Memory B cell (primary cell): ENCODE data around the gene CREB5.

Experiments
- ATAC-seq: fragments of 150-1000 bp; cut with Tn5 transposase; 2 replicates; pipeline ENCODE4 v1.10.0; 2021; ENCODE audit warnings: low read depth, mild to moderate bottlenecking, moderate library complexity
- DNase-seq, 2 donors: peaks; one replicate each; pipeline ENCODE4 v3.0.0; 2022; ENCODE audit warnings: low spot score in 2 of 2
- H3K27ac Mint-ChIP-seq: one replicate; pipeline ENCODE4 v1.8.0; 2022; ENCODE audit warnings: mild to moderate bottlenecking, moderate library complexity, mixed read lengths
- H3K27me3 Mint-ChIP-seq: one replicate; pipeline ENCODE4 v1.8.0; 2022; ENCODE audit warnings: mixed read lengths
- H3K36me3 Mint-ChIP-seq: one replicate; pipeline ENCODE4 v1.8.0; 2022; ENCODE audit warnings: mild to moderate bottlenecking, mixed read lengths
- H3K4me1 Mint-ChIP-seq: one replicate; pipeline ENCODE4 v1.8.0; 2022; ENCODE audit warnings: mixed read lengths
- H3K4me3 Mint-ChIP-seq: one replicate; pipeline ENCODE4 v1.8.0; 2022; ENCODE audit warnings: mild to moderate bottlenecking, moderate library complexity, mixed read lengths
- H3K9me3 Mint-ChIP-seq: one replicate; pipeline ENCODE4 v1.8.0; 2022; ENCODE audit warnings: mixed read lengths

The CREB5 gene

DNA sequence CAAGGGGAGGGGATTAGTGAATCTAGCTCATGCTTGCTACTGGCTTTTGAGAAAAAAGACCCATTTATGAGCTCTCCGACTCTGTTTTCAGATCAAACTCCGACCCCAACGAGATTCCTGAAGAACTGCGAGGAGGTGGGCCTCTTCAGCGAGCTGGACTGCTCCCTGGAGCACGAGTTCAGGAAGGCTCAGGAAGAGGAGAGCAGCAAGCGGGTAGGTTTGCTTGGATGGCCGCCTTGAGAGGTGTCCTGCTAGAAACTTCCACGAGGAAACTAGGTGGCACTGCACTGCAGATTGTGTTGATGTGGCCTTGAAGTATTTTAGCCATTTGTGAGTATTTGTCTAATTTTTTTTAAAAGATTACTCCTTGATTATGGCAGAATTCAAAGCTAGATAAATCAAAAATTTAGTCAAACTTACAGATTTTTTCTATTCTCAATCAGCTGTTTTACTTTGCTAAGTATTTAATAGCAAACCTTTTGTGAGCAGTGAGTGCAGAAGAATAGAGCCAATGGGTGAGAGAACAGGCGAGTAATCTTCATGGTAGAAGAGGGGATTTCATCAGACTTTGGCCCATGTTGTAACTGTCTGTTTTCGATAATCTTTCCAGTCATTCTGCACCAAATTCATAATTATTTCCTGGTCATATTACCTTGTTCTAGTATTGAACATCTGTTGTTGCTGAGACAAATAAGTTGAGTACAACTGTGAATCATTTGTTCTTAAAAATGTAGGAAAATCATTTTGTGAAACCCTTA, 95.4 kb downstream of the CREB5 start:
- no peak for ATAC-seq
- H3K4me1 Mint-ChIP-seq = peaks cover 11% of the 10 kb centered on the region
- peaks cover 7% of the 10 kb centered on the region for H3K27me3 Mint-ChIP-seq
- H3K36me3 Mint-ChIP-seq = no peaks in the 10 kb centered on the region
- no peak overlapping the region for H3K4me3 Mint-ChIP-seq
- DNase-seq = no peak
- H3K27ac Mint-ChIP-seq = no peak overlapping the region
- H3K9me3 Mint-ChIP-seq = no peaks in the 10 kb centered on the region

- Mint-ChIP-seq H3K36me3 (no peaks in the 10 kb centered on the region), H3K4me3 (peak overlapping the region; percentile 48), H3K9me3 (no peaks in the 10 kb centered on the region), H3K4me1 (peaks cover 11% of the 10 kb centered on the region), H3K27me3 (peaks cover 8% of the 10 kb centered on the region), H3K27ac (no peak overlapping the region)
- no peak for DNase-seq
- peak; percentile 27 for ATAC-seq
Observed at GRCh38 chr7:28509251-28510025, 97.1 kb downstream of the CREB5 start.

DNA sequence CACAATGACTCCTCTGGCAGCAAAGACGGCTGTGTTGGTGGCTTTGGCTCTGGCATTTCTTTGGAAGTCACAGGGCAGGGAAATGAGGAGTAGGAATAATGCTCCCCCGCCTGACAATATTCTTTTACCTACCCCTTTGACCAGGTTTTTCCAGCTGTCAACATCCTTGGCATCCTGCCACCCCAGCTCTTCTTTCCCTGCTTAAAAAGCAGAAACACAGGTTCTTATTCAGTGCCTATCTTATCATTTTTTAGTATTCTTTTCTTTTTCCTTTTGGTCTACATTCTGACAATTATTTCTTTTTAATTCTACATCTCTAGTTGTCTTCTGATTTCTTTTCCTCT, 97.7 kb downstream of the CREB5 start:
- Mint-ChIP-seq H3K4me1 (peaks cover 11% of the 10 kb centered on the region), H3K27ac (no peak overlapping the region), H3K4me3 (peak overlapping the region; percentile 1), H3K9me3 (no peaks in the 10 kb centered on the region), H3K27me3 (peaks cover 8% of the 10 kb centered on the region), H3K36me3 (no peaks in the 10 kb centered on the region)
- ATAC-seq (no peak), DNase-seq (no peak)

DNA sequence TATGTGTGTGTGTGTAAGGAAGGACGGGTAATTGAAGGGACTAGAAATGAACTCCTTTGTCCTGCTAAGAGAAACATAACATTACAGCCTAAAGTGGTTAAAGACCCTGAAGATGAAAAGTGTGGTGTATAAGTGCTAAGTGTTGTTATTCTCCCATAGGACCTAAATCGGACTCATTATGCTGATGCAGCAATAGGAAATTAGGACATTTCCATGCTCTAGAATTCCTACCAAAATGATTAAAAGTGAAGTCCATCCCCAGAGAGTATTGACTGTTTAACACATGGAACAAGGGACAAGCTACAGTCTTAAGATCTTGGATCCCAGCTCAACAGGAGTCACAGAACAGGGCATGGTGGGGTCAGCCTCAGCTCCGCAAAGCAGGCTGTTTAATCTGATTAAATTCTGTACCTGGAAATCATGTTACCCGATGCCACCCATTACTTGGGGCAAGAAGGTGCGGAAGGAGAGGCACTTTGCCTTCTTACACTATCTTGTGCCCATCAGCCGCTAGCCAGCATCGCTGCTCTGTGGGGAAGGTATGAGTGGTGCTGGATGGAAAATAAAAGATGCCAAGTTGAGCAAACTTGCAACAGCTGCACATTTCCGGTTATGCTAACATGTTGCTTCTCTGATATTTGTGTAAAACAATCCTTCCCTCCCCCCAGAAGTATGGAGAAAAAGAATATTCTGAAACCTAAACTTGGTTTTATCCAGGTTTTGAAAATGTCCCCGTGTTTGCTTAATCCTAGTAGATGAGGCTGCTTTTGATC, 100.5 kb downstream of the CREB5 start:
- Mint-ChIP-seq H3K36me3 (no peaks in the 10 kb centered on the region), H3K4me1 (peaks cover 11% of the 10 kb centered on the region), H3K9me3 (no peaks in the 10 kb centered on the region), H3K4me3 (no peak overlapping the region), H3K27me3 (peaks cover 8% of the 10 kb centered on the region), H3K27ac (no peak overlapping the region)
- no peak for DNase-seq
- ATAC-seq = no peak

DNA sequence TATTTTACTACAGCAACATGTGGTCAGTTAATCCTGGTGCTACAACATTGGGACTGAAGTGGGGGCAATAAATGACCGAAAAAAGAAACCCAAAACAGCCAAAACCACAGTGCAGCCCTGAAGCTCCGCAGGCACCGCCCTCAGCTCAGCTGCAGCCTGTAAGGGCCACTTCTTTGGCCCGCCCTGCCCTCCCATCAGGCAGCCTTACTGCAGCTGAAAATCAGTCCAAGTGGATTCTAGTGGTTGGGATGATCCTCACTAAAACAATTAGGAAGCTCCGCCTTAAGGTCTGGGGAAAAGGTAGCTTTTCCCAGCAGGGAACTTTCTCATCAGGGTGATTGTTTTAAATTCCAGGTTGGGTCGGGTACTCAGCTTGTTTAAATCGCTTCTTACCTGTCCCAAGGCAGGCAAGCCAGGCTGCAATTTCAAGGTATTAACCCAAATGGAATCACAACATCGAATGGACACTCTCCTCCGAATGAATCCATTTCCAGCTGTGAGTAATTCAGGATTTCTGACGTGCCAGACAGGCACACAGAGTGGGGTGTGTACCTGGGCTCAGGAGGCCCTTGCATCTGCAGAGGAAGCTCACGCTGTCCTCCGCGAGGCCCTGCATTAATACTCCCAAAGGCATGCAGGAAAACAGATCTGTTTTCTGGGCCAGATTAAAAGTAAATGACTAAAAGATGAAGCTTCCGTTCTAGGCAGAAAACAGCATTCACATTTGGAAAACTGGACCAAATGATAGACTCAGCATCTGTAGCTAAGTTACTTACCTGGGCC, 104.3 kb downstream of the CREB5 start:
- H3K9me3 Mint-ChIP-seq = no peaks in the 10 kb centered on the region
- ATAC-seq (no peak), DNase-seq (no peak)
- H3K4me3 Mint-ChIP-seq = no peak overlapping the region
- H3K27me3 Mint-ChIP-seq = peaks cover 9% of the 10 kb centered on the region
- H3K27ac Mint-ChIP-seq = no peak overlapping the region
- H3K36me3 Mint-ChIP-seq = no peaks in the 10 kb centered on the region
- no peaks in the 10 kb centered on the region for H3K4me1 Mint-ChIP-seq

GRCh38 chr7:28517206-28517605, 104.9 kb downstream of the CREB5 start:
- H3K27me3 Mint-ChIP-seq = peaks cover 7% of the 10 kb centered on the region
- no peak for ATAC-seq
- no peaks in the 10 kb centered on the region for H3K4me1 Mint-ChIP-seq
- DNase-seq = no peak
- H3K4me3 Mint-ChIP-seq = no peak overlapping the region
- H3K36me3 Mint-ChIP-seq = no peaks in the 10 kb centered on the region
- H3K27ac Mint-ChIP-seq = no peak overlapping the region
- H3K9me3 Mint-ChIP-seq = no peaks in the 10 kb centered on the region

DNA sequence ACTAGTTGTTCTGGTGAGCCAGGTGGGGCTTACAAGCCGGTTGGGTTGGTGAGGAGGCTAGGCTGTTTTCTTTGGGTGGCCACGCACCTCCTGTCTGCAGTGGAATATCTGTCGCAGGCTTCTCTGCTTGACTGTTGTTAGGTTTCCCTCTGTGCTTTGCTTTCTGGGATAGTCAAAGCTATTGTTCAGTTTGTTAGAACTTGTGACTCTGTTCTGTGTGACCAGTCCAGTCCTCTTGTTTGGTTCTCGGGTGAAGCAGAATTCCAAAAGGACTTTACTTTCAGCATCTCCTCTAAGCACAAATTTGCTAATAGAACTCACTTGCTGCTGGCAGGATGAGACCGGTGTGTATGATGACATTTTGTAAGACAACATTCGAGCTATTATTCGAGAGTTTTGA, 105.3 kb downstream of the CREB5 start:
- H3K4me3 Mint-ChIP-seq = no peak overlapping the region
- H3K36me3 Mint-ChIP-seq = no peaks in the 10 kb centered on the region
- no peaks in the 10 kb centered on the region for H3K4me1 Mint-ChIP-seq
- no peak overlapping the region for H3K27ac Mint-ChIP-seq
- ATAC-seq (no peak), DNase-seq (no peak)
- no peaks in the 10 kb centered on the region for H3K9me3 Mint-ChIP-seq
- peaks cover 5% of the 10 kb centered on the region for H3K27me3 Mint-ChIP-seq

- H3K27ac Mint-ChIP-seq = no peak overlapping the region
- H3K27me3 Mint-ChIP-seq = peaks cover 4% of the 10 kb centered on the region
- no peaks in the 10 kb centered on the region for H3K36me3 Mint-ChIP-seq
- no peak for ATAC-seq
- DNase-seq = no peak
- no peak overlapping the region for H3K4me3 Mint-ChIP-seq
- H3K4me1 Mint-ChIP-seq = peaks cover 5% of the 10 kb centered on the region
- H3K9me3 Mint-ChIP-seq = no peaks in the 10 kb centered on the region
Observed at GRCh38 chr7:28520074-28521015, 108.0 kb downstream of the CREB5 start.

DNA sequence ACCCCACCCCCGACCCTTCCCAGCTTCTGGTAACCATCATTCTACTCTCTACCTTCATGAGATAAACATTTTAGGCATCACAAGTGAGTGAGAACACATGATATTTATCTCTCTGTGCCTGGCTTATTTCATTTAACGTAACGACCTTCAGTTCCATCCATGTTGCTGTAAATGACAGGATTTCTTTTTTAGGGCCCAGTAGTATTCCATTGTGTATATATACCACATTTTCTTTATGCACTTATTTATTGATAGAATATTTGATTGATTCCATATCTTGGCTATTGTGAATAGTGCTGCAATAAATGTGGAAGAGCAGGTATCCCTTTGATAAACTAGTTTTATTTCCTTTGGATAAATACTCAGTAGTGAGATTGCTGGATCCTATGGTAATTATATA, 112.7 kb downstream of the CREB5 start:
- H3K27me3 Mint-ChIP-seq = no peaks in the 10 kb centered on the region
- H3K36me3 Mint-ChIP-seq = no peaks in the 10 kb centered on the region
- DNase-seq (no peak), ATAC-seq (no peak)
- H3K27ac Mint-ChIP-seq = no peak overlapping the region
- no peak overlapping the region for H3K4me3 Mint-ChIP-seq
- no peaks in the 10 kb centered on the region for H3K9me3 Mint-ChIP-seq
- peaks cover 5% of the 10 kb centered on the region for H3K4me1 Mint-ChIP-seq

DNA sequence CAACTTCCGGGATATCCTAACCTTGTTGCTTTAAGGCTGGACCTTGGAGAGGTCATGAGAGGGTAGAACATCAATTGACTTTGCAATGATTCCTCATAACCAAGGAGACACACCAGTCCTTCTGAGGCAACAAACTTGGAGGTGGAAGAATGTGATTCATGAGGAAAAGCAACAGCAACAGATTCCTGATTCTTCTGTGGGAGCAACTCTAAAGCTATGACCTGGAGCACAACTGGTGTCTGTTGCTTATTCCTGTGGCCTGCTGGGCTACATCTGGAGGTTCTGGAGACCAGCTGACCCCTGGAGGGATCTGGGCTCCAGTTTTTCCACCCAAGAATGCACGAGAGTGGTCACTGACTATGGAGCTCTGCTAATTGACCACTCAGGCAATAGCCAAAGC, 116.6 kb downstream of the CREB5 start:
- ATAC-seq = no peak
- Mint-ChIP-seq H3K36me3 (no peaks in the 10 kb centered on the region), H3K27me3 (no peaks in the 10 kb centered on the region), H3K4me3 (no peak overlapping the region), H3K27ac (no peak overlapping the region), H3K9me3 (no peaks in the 10 kb centered on the region), H3K4me1 (peaks cover 8% of the 10 kb centered on the region)
- DNase-seq = no peak

GRCh38 chr7:28529755-28530154, 117.4 kb downstream of the CREB5 start:
- Mint-ChIP-seq H3K9me3 (no peaks in the 10 kb centered on the region), H3K27ac (no peak overlapping the region), H3K4me1 (peaks cover 10% of the 10 kb centered on the region), H3K27me3 (no peaks in the 10 kb centered on the region), H3K36me3 (no peaks in the 10 kb centered on the region), H3K4me3 (no peak overlapping the region)
- DNase-seq (no peak), ATAC-seq (no peak)

- Mint-ChIP-seq H3K9me3 (no peaks in the 10 kb centered on the region), H3K4me1 (peaks cover 10% of the 10 kb centered on the region), H3K27me3 (no peaks in the 10 kb centered on the region), H3K36me3 (no peaks in the 10 kb centered on the region), H3K27ac (no peak overlapping the region), H3K4me3 (no peak overlapping the region)
- DNase-seq = no peak
- no peak for ATAC-seq
Observed at GRCh38 chr7:28530175-28530802, 118.0 kb downstream of the CREB5 start.

DNA sequence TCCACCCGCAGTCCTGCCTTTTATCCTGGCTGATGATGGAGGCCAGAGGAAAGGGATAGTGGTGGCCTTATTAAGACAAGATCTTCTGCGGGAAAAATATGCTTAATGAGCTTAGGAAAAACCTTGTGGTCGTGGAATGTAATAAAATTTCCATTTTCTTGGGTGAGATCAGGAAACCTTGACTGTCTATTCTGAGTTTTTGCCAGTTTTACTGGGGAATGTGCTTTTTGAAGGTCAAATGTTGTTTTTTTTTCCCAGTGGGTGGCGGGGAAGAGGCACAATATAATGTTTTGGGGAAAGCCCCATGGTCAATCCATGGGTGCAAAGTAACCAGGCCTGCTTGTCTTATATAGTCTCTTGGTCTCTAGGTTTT, 118.5 kb downstream of the CREB5 start:
- no peak for DNase-seq

More for the DNA sequence above, 118.5 kb downstream of the CREB5 start:
- Mint-ChIP-seq H3K27ac (no peak overlapping the region), H3K9me3 (no peaks in the 10 kb centered on the region), H3K4me1 (peaks cover 13% of the 10 kb centered on the region), H3K27me3 (peaks cover 2% of the 10 kb centered on the region), H3K4me3 (no peak overlapping the region), H3K36me3 (no peaks in the 10 kb centered on the region)
- no peak for ATAC-seq
